ENCODE measurements around the gene LPCAT1. TPM values are rescaled to one million over a fixed set of nuclear protein-coding genes. Genes with fewer than 3 reads are reported as not detected.
"Not testable (repeated sequence)": the region's sequence is repeated elsewhere in the genome, so short reads cannot be mapped to it uniquely, and the experiment has no call there.

LPCAT1 gene
- total RNA-seq, 1 donor from 2014 or later: 11.5 TPM

DNA sequence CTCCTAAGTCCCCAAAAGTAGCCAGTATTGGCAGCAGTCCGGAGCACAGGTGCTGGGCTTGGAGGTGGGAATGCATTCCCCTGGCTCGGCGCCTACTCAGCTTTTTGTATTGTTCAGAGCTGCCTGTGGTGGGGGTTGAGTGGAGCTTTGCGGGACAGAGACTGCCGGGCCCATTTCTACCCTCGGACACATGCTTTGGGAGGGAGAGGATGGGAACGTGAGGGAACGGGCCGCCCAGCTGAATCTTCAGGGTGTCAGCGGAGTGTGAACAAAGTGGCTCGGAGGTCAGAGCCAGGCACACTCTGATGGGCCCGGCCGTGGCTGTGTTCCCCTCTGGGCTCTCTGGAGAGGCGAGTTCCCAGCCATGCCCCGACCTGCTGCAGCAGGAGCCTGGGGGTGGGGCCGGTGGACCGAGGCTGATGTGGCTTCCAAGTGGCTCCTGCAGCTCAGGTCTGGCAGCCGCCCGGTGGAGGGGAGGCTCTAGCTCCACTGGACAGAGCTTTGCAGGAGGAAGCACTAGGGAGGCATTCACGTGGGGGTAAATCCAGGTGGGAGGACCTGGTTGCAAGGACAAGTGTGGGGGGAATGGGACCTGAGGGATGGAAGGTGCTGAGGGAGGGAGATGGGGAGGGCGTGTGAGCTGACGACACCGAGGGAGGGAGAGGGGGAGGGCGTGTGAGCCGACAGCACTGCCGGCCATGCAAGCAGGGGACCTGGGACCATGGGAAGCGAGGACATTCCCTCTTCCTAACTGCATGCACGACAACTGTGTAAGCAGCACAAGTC, 47.4 kb downstream of the LPCAT1 start:
- intact Hi-C loops (cut with DNase I): loop anchor here (10.0 kb wide), 1 partner anchor 168 kb away; no protein-coding TSS in a partner anchor
- DNase-seq: peak; percentile 39
- no peak for ATAC-seq (ENCODE audit: poor library complexity)

DNA sequence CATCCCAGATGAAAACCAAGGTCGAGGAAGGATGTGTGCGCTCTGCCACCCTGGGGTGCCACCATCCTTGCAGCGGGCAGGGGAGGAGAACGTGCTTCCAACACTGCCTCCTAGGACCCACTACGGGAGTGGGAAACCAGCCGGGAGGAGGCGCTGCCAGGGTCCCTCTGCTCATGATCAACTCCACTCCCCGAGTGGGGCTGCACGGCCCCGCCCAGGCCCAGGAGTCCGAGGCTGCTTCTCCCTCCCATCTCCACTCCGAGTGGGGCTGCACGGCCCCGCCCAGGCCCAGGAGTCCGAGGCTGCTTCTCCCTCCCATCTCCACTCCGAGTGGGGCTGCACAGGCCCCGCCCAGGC, 48.2 kb downstream of the LPCAT1 start:
- intact Hi-C loops (cut with DNase I): loop anchor here (10.0 kb wide), 1 partner anchor 169 kb away; no protein-coding TSS in a partner anchor
- DNase-seq; ATAC-seq (ENCODE audit: poor library complexity): not testable (repeated sequence)

DNA sequence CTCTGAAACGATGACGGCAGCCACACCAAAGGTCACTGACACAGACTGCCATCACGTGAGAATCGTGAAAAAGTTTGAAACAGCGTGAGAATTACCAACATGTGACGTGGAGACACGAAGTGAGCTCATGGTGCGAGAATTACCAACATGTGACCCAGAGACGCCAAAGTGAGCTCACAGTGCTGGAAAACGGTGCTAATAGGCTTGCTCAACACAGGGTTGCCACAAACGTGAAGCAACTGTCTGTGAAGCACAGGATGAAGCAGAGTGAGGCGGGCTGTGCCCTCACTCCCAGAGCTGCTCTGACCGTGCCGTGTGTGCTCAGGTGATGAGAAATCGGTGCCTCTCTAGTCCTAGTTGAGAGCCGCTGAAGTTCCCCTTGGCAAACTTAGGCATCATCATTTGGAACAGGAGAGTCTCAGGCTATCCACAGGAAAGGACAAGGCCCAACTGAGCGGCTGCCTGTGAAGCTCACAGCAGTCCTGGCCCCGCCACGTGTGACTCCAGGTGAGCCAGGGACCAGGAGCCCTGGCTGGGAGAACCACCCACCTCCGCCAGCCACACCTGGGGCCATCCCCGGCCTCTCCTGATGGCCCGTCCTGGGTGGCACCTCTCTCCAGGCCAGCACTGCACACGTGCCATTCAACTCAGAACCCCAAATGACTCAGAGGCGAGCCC, 48.8 kb downstream of the LPCAT1 start:
- peak; percentile 19 for DNase-seq
- ATAC-seq (ENCODE audit: poor library complexity): no peak
- intact Hi-C loops (cut with DNase I): loop anchor here (10.0 kb wide), 1 partner anchor 170 kb away; no protein-coding TSS in a partner anchor

DNA sequence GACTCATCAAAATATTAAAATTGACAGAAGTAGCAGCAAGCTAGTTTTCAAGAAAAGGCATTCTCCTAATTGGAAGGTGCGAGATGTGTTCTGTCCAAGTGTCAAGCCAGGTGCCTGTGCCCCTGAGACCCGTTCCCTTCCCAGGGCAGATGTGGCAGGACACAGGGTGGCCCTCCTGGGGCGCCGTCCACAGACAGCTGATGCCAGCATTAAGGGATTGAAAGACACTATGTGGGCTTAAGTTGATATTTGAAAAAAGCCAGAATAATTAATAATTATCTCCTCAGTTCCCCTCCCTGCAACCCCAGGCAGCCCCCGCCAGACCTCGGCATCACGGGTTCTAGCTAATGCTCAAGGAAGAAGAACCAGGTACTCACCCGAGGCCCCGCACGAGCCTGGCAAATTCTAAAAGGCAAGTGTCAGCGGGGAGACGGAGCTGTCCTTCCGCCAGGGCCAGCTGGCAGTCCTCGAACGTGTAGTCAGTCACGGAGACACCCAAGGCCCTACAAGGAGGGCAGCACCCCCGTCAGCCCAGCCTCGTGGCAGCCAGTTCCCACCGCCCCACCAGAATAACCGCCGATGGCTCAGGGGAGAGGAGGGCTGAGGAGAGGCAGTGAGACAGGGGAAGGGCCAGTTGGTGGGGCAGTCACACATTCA, 49.4 kb downstream of the LPCAT1 start:
- intact Hi-C loops (cut with DNase I): loop anchor here (10.0 kb wide), 1 partner anchor 170 kb away; no protein-coding TSS in a partner anchor
- peak; percentile 33 for DNase-seq

DNA sequence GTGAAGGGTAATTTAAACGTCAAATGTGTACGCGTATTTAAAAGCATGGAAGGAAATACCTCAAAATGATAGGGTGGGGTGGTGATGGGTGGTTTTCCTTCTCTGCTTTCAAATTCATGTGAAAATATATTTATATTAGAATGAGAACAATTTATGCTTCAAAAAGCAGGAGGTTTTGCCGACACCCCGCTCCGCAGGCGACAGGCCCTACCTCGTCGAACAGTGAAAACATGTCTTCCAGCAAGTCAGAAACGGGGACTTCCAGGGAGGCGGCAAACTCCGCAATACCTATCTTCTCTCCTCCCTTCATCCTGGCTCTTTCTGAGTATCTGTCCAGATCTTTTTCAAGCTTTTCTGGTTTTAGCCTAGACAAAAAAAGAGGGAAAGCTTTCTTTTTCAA, 50.0 kb downstream of the LPCAT1 start:
- intact Hi-C loops (cut with DNase I): loop anchor here (10.0 kb wide), 1 partner anchor 171 kb away; no protein-coding TSS in a partner anchor
- no peak for ATAC-seq (ENCODE audit: poor library complexity)
- DNase-seq: peak; percentile 6

More for the DNA sequence above, 49.4 kb downstream of the LPCAT1 start:
- no peak for ATAC-seq (ENCODE audit: poor library complexity)

DNA sequence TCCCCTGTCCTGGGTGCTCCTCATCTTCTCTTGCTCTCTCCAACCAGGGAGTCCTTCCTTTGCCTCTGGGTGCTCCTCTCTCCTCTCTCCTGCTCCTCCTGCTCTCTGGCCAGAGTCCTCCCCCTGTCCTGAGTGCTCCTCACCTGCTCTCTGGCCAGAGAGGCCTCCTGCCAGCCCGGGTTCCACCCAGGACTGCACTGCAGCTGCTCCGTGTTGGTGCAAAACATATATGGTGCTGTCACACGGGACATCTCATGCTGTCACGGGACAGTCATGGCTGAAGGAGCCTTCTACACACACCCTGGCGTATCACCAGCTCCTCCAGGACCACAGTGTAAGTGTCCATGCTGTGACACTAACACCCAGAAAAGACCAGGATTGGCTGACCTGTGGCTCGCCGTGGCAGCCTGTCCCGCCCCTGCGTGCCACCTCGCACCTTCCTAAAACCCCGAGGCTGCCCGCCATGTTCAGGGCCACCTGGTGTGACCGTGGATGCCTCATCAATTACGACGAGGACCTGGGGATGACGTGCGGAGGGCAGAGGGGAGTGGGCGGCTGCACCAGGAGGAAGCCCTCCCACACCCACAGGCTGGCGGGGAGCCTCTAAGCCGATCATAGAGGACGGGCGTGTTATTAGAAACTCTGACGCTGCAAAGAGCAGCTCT, 50.7 kb downstream of the LPCAT1 start:
- intact Hi-C loops (cut with DNase I): loop anchor here (10.0 kb wide), 1 partner anchor 172 kb away; no protein-coding TSS in a partner anchor
- no peak for ATAC-seq (ENCODE audit: poor library complexity)
- DNase-seq: peak; percentile 39

DNA sequence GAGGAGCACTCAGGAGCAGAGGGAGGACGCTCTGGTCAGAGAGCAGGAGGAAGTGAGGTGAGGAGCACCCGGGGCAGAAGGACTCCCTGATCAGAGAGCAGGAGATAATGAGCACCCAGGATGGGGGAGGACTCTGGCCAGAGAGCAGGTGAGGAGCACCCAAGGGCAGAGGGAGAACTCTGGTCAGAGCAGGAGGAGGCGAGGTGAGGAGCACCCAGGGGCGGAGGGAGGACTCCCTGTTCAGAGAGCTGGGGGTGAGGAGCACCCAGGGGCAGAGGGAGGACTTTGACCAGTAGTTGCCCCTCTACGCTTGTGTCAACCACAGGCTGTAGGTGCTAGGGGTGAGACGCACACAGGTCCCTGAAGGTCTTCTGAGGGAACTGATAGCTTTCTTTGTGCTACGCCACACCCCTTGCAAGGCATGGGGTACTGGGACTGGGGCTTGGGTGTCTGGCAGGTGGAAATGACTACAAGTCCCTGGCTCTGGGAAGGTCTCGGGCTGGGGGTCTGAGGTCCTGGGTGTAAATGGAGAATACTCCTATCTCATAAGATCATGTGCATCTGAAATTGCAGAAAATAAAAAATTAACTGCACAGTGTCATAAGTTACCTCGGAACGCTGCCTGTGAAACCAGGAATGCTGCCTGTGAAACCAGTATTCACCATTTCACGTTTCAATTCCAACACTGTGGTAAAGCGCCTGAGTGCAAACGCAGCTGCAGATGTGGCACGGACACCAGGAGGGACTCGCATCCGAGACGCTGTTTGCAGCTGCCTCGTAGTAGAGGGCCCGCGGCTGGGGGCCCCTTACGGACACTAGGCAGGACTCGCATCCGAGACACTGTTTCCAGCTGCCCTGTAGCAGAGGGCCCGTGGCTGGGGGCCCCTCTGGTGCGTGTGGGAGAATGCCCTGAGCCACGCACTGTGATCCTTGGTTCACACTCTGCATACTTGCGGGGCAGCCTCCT, 51.5 kb downstream of the LPCAT1 start:
- peak; percentile 18 for DNase-seq
- ATAC-seq (ENCODE audit: poor library complexity): no peak
- intact Hi-C loops (cut with DNase I): loop anchor here (10.0 kb wide), 1 partner anchor 173 kb away; no protein-coding TSS in a partner anchor

DNA sequence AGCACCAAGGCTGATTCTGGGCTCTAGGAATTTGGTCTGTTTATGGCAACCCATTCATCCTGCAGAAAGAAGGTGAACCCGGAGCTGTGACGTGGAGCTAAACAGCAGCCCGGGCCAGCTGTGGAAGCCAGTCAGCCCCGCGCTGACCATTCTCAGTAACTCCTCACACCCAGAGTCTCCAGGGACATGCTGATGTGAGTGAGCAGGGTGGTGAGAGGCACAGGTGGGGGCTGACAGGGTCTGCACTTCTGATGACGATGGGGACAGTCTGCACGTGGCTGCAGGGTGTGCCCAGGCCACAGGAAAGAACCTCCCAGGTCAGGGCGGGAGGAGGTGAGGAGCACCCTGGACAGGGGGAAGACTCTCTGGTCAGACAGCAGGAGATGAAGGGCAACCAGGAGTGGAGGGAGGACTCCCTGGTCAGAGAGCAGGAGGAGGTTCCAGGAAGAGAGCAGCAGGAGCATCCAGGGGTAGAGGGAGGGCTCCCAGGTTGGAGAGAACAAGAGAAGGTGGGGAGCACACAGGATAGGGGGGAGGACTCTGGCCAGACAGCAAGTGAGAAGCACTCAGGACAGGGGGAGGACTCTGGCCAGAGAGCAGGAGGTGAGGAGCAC, 52.4 kb downstream of the LPCAT1 start:
- ATAC-seq (ENCODE audit: poor library complexity): no peak
- intact Hi-C loops (cut with DNase I): loop anchor here (10.0 kb wide), 1 partner anchor 173 kb away; no protein-coding TSS in a partner anchor
- peak; percentile 14 for DNase-seq

DNA sequence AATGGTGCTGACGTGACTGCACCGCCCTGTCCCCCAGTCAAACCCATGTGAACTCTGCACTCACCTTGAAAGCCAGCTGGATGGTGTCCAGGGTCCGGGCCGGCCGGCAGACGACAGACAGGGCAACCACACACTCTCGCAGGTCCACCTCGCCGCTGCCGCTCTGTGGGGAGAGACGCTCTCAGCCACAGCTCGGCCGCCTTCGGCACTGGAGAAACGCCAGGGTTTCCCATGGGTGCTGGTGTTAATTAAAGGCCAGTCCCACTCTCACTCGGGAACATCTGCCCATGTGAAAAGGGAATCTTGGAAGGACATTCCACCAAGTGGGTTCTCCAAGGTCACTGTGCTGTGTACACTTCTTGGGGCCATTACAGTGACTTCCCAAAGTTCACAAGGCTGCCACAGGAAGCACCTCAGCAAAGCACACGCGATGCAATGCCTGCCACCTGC, 53.0 kb downstream of the LPCAT1 start:
- ATAC-seq (ENCODE audit: poor library complexity) (no peak), DNase-seq (peak; percentile 43)
- intact Hi-C loops (cut with DNase I): loop anchor here (10.0 kb wide), 1 partner anchor 174 kb away; no protein-coding TSS in a partner anchor

DNA sequence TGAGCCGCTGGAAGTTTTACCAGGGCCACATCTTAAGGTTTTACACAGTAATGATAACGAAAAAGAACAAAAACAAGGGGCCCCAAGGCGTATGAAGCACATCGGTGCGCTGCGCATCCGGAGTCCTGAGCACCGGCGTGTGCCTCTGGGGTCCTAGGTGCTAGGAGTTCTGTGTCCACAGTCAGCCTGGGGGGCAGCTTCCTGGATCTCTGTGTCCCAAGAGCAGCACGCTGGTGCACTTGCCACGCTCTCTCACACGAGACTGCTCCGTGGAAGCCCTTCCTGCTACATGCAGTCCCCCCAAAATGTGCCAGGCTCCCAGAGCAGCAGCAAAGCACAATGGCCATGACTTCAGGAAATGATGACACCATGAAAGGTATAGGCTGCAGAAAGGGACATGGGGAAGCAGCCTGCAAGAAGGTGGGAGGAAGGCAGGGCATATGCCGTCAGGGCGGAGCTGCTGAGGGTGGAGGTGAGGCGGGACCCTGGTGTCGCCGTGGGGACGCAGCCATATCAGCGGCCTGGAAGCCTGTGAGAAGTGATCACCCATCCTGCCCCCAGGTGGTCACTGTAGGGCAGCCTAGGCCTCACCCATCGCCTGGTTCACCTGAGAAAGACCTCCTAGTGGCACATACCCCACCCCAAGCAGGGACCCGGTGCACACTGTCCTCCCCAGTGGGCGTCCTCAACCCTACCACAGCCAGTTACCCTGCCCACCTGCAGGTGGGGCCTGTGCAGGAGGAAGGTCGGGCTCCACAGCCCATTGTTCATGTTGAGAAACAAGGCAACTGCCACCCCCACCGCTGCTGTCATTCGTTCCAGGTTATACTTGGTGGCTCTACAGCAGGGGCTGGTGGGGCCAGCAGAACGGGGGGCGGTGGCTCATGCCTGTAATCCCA, 54.9 kb downstream of the LPCAT1 start:
- no peak for ATAC-seq (ENCODE audit: poor library complexity)
- peak; percentile 35 for DNase-seq
- intact Hi-C loops (cut with DNase I): no loop called here

DNA sequence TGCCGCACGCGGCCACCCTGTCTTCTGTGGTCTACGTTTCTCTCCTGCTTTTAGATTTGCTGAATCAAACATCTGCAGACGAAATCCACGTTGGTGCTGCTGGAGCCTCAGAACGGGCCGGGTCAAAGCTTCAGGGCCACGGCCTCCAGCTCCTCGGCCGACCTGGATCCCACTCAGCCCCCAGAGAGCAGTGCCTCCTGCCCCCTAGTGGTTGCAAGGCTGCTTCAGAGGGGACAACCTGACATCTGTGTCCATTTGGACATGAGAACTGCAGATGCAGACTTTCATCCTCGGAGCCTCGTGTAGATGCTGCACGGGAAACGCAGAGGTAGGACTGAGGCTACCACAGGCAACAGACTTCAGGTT, 55.5 kb downstream of the LPCAT1 start:
- DNase-seq: peak; percentile 32
- intact Hi-C loops (cut with DNase I): no loop called here
- ATAC-seq (ENCODE audit: poor library complexity): peak; percentile 57

DNA sequence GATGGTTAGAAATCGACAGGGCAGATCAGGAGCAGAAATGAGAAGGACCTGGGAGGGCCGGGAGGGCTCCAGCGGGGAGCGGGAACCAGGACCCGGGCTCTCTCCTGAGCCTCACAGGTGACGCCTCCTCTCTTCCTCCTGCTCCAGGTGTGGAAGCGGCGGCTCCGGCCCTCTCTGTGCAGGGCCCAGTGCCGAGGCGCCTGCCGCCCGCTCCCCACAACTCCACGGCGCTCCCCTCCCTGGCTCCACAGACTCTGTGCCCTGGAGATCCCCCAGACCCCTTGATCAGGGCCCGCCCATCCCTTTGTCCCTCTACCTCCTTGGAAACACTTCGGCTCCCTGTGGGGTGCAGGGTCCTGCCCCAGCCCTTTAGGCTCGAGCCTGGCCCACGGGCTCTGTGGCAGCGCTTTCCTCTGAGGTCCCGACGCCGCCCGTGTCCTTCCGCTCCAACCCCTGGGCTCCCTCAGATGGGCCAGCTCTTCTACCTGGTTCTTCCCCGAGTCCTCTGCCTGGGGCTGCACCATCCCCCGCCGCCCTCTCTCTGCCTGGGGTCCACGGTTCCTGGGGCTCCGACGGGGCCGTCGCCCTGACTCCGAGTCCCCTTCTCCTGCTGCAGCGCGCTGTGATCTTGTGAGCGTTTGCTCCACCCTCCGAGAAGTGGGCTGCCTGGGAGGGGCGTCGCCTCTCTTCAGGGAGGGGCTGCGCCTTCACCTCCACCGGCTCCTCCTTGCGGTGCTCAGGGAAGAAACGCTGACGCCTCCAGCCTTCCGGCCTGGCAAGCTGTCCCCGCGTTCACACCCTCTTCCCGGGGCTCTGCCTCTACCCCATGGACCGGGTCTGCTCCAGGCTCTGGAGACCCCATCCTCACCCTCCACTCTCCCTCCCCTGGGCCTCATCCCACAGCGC, 56.2 kb downstream of the LPCAT1 start:
- no peak for ATAC-seq (ENCODE audit: poor library complexity)
- DNase-seq: peak; percentile 26
- intact Hi-C loops (cut with DNase I): no loop called here

DNA sequence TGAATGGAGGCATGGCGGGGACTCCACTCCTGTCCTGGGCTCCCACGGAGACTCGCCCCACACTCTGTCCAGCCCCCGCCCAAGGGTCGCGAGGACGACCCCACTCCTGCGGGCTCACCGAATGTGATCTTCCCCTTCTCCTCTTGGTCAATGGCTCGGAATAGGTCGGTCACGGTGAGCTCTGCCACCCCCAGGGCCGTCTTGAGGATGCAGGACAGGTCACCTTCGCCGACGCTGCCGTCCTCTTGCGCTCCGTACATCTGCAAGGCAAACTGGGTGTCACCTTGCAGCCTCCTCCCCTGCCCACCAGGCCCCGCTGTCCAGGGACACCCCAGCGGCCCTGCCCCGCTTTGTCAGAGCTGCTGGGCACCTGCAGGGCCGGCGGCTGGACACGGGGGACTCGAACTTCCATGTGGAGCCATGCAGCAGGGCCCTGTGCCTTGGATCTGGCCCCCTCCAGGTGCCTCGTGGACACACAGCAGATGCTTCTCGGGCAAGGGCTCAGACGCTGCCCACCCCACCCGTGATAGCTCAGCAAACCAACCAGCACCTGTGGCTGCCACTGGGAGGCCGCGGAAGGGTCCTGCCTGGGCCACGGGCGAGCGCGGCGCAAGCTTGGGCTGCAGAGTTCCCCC, 57.0 kb downstream of the LPCAT1 start:
- ATAC-seq (ENCODE audit: poor library complexity) (no peak), DNase-seq (peak; percentile 42)
- intact Hi-C loops (cut with DNase I): no loop called here

DNA sequence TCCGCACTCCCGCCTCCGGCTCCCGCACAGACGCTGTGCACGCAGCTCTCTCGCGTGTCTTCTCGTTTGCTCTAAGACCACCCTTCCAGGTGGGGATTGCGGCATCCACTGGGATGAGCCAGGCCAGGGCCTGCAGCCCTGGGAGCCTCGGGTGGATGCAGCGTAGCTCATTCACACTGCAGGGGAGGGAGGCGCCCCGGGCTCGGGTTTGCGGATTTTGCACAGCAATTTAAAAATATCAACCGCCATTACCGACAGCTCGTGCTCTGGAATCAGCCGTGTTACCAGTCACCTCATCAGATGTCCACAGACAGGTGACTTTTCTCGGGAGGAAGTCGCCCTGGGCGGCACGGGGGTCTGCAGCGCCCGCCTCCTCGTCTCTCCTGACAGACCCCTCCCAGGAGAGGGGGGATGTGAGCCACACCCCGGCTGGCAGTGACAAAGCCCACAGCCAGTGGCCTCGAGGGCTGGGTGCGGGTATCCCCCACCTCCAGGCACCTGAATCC, 57.7 kb downstream of the LPCAT1 start:
- intact Hi-C loops (cut with DNase I): no loop called here
- ATAC-seq (ENCODE audit: poor library complexity): no peak
- peak; percentile 31 for DNase-seq
